Loucy (cell line): ENCODE data around the gene GABBR2.

Experiments used
- H2AFZ ChIP-seq: fragments of 200-600 bp; sonication (generic); 2 replicates; pipeline ENCODE4 v1.6.0; 2016; ENCODE audit warnings: antibody characterized with exemption, mild to moderate bottlenecking, low read length, moderate library complexity
- H3F3A ChIP-seq: fragments of 200-600 bp; 2 replicates; pipeline ENCODE4 v1.6.0; 2016; ENCODE audit warnings: antibody characterized with exemption, low read depth, mild to moderate bottlenecking
- H3K27me3 ChIP-seq: fragments of 200-600 bp; sonication (generic); 2 replicates; pipeline ENCODE4 v1.6.1; 2014; ENCODE audit warnings: low read length, mild to moderate bottlenecking; ENCODE audit not compliant: insufficient read depth, poor library complexity, severe bottlenecking
- H3K36me3 ChIP-seq: fragments of 200-600 bp; sonication (generic); 2 replicates; pipeline ENCODE4 v1.6.1; 2016; ENCODE audit warnings: low read length; ENCODE audit not compliant: insufficient read depth
- H3K4me1 ChIP-seq: fragments of 200-600 bp; sonication (generic); 2 replicates; pipeline ENCODE4 v1.5.1; 2014; ENCODE audit warnings: low read length, mild to moderate bottlenecking; ENCODE audit not compliant: insufficient read depth, poor library complexity, severe bottlenecking
- H3K4me2 ChIP-seq: fragments of 200-600 bp; sonication (generic); 2 replicates; pipeline ENCODE4 v1.6.0; 2014; ENCODE audit warnings: antibody characterized with exemption, low read length, low read depth, mild to moderate bottlenecking; ENCODE audit not compliant: poor library complexity, severe bottlenecking
- H3K4me3 ChIP-seq: fragments of 200-600 bp; sonication (generic); 2 replicates; pipeline ENCODE4 v1.5.1; 2014; ENCODE audit warnings: low read length, mild to moderate bottlenecking, mixed read lengths; ENCODE audit not compliant: poor library complexity, severe bottlenecking
- H3K79me2 ChIP-seq: fragments of 200-600 bp; sonication (generic); 2 replicates; pipeline ENCODE4 v1.6.1; 2014; ENCODE audit warnings: low read length; ENCODE audit not compliant: insufficient read depth
- H3K9ac ChIP-seq: fragments of 200-600 bp; sonication (generic); 2 replicates; pipeline ENCODE4 v1.6.0; 2014; ENCODE audit warnings: mild to moderate bottlenecking, low read depth, low read length, moderate library complexity; ENCODE audit not compliant: poor library complexity, severe bottlenecking
- H3K9me2 ChIP-seq: fragments of 200-600 bp; sonication (generic); replicated peaks from 2 replicates; pipeline ENCODE4 v1.6.1; 2016; ENCODE audit warnings: low read depth, low read length, mixed read lengths
- H3K9me3 ChIP-seq: fragments of 200-600 bp; sonication (generic); 2 replicates; pipeline ENCODE4 v1.6.1; 2014; ENCODE audit warnings: mild to moderate bottlenecking, antibody characterized with exemption, low read length, low read depth; ENCODE audit not compliant: insufficient read depth
- H4K20me1 ChIP-seq: fragments of 200-600 bp; sonication (generic); 2 replicates; pipeline ENCODE4 v1.6.0; 2014; ENCODE audit warnings: antibody characterized with exemption, low read length, mild to moderate bottlenecking; ENCODE audit not compliant: insufficient read depth, poor library complexity, severe bottlenecking
- EZH2phosphoT487 ChIP-seq: fragments of 200-600 bp; IDR thresholded peaks from 2 replicates; pipeline ENCODE4 v1.6.1; 2018; ENCODE audit warnings: antibody characterized with exemption, mild to moderate bottlenecking, moderate library complexity, borderline replicate concordance
- TF ChIP-seq, protein P1 (sequence below): fragments of 200-600 bp; sonication (generic); conservative IDR thresholded peaks from 2 replicates; pipeline ENCODE4 v1.5.1; 2014; ENCODE audit warnings: mild to moderate bottlenecking, antibody characterized with exemption, low read length

GABBR2 gene

GRCh38 chr9:98743818-98744611 lies 35.3 kb upstream of the GABBR2 start:
- Histone ChIP-seq H3K79me2 (no peaks in the 10 kb centered on the region), H3K9me2 (no peaks in the 10 kb centered on the region), H3F3A (peaks cover 11% of the 10 kb centered on the region), H3K27me3 (no peaks in the 10 kb centered on the region), H3K4me1 (peaks cover 34% of the 10 kb centered on the region), H4K20me1 (no peaks in the 10 kb centered on the region), H3K4me2 (no peak overlapping the region), H3K4me3 (no peak overlapping the region), H2AFZ (no peak overlapping the region), H3K36me3 (no peaks in the 10 kb centered on the region), H3K9me3 (no peaks in the 10 kb centered on the region), H3K9ac (no peak overlapping the region)
- TF ChIP-seq, protein P1, sequence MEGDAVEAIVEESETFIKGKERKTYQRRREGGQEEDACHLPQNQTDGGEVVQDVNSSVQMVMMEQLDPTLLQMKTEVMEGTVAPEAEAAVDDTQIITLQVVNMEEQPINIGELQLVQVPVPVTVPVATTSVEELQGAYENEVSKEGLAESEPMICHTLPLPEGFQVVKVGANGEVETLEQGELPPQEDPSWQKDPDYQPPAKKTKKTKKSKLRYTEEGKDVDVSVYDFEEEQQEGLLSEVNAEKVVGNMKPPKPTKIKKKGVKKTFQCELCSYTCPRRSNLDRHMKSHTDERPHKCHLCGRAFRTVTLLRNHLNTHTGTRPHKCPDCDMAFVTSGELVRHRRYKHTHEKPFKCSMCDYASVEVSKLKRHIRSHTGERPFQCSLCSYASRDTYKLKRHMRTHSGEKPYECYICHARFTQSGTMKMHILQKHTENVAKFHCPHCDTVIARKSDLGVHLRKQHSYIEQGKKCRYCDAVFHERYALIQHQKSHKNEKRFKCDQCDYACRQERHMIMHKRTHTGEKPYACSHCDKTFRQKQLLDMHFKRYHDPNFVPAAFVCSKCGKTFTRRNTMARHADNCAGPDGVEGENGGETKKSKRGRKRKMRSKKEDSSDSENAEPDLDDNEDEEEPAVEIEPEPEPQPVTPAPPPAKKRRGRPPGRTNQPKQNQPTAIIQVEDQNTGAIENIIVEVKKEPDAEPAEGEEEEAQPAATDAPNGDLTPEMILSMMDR = no peak
- TF ChIP-seq EZH2phosphoT487 = no peak

DNA sequence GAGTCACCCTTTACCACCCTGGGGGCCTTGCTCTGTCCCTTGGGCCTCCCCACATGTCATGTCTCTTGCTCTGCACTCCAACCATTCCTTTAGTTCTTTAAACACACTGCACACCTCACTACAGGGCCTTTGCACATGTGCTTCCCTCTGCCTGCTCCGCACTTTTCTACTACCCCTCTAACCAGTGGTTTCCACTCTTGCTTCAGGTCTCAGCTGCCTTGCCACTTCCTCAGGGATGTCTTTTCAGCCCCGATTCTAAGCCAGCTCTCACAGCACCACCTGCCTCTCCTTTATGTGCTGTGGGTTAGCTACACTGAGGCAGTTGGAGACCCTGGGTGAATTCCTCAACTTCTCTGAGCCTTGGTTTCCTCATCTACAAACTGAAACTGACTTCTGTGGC lies 34.6 kb upstream of the GABBR2 start:
- Histone ChIP-seq H3K9ac (no peak overlapping the region), H3K9me3 (no peaks in the 10 kb centered on the region), H2AFZ (no peak overlapping the region), H3K4me3 (no peak overlapping the region), H3K79me2 (no peaks in the 10 kb centered on the region), H3K27me3 (no peaks in the 10 kb centered on the region), H3K4me1 (peaks cover 34% of the 10 kb centered on the region), H3K9me2 (no peaks in the 10 kb centered on the region), H3K36me3 (no peaks in the 10 kb centered on the region), H3F3A (peaks cover 11% of the 10 kb centered on the region), H4K20me1 (no peaks in the 10 kb centered on the region), H3K4me2 (no peak overlapping the region)
- TF ChIP-seq EZH2phosphoT487 = no peak
- TF ChIP-seq, protein P1 = no peak

DNA sequence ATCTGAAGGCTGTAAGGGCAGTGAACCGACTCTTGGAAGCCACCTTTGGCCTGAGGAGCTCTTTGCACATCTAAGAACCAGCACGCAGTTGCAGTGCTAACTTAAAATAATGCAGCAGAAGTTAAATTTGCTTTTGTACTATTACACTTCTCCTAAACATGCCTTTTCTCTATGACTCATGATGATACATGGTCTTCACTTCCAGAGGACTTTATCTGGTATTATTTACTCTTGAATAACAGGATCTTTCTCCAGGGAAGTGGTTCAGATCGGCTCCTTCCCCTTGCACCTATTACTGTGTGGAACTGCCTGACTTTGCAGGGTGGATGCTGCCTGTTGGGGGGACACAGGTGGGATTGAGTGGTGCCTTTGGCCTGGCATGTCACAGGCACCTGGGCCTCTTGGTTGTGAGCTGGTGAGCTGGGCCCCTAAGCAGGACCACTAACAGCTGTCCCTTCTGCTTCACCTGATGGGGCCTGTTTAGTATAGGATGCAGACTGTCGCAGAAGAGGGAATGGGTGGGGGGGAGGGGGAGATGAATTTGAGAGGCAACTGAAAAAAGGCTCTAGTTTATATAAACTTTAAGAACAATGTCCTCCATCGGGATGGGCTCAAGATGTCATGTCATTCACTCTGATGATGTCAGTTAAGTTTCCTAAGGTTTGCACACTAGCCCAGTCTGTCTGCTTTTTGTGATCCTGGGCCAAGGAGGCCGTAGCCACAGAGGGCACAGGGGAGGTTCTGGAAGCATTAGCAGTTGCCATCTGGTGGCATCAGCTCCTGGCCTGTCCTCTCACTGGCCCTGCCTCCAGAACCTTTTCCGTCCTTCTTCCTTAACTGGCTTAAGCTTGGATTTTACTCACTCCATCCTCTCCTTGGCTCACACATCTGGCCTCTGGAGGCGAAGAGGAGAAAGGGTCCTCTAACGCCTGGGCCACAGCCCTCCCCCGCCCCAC lies 33.9 kb upstream of the GABBR2 start:
- no peaks in the 10 kb centered on the region for H4K20me1 ChIP-seq
- no peaks in the 10 kb centered on the region for H3K36me3 ChIP-seq
- no peaks in the 10 kb centered on the region for H3K27me3 ChIP-seq
- H2AFZ ChIP-seq = no peak overlapping the region
- H3K9me2 ChIP-seq = no peaks in the 10 kb centered on the region
- H3K9me3 ChIP-seq = no peaks in the 10 kb centered on the region
- H3K9ac ChIP-seq = no peak overlapping the region
- TF ChIP-seq, protein P1 = no peak
- TF ChIP-seq EZH2phosphoT487 = no peak
- H3F3A ChIP-seq = peaks cover 11% of the 10 kb centered on the region
- H3K79me2 ChIP-seq = no peaks in the 10 kb centered on the region
- H3K4me3 ChIP-seq = no peak overlapping the region
- peaks cover 34% of the 10 kb centered on the region for H3K4me1 ChIP-seq
- H3K4me2 ChIP-seq = no peak overlapping the region
